HG03103 (cell line): ENCODE data around the gene SLC40A1.

Source experiments
- ATAC-seq: cut with Tn5 transposase; IDR thresholded peaks from one replicate; pipeline ENCODE4 v1.9.1; 2021; ENCODE audit warnings: low read depth; ENCODE audit not compliant: unreplicated experiment

Gene SLC40A1

GRCh38 chr2:189574793-189575475 lies 5.7 kb downstream of the SLC40A1 start:
- ATAC-seq, result no peak

- no peak for ATAC-seq
Observed at GRCh38 chr2:189570570-189571031, 10.0 kb downstream of the SLC40A1 start.

- peak; percentile 51 for ATAC-seq
Observed at GRCh38 chr2:189569295-189569910, 11.2 kb downstream of the SLC40A1 start.

GRCh38 chr2:189566046-189566445 lies 14.5 kb downstream of the SLC40A1 start:
- ATAC-seq, result no peak

- ATAC-seq, result no peak
Observed at GRCh38 chr2:189561371-189562038, 19.1 kb downstream of the SLC40A1 start.

GRCh38 chr2:189560273-189560586 lies 20.4 kb downstream of the SLC40A1 start:
- ATAC-seq, result no peak

- no peak for ATAC-seq
Observed at GRCh38 chr2:189559579-189560272, 20.9 kb downstream of the SLC40A1 start.

GRCh38 chr2:189558516-189559272 lies 21.9 kb downstream of the SLC40A1 start:
- ATAC-seq, result no peak

GRCh38 chr2:189557373-189557772 lies 23.2 kb downstream of the SLC40A1 start:
- ATAC-seq, result no peak

- ATAC-seq, result no peak
Observed at GRCh38 chr2:189556526-189556925, 24.1 kb downstream of the SLC40A1 start.

- no peak for ATAC-seq
Observed at GRCh38 chr2:189555232-189555631, 25.4 kb downstream of the SLC40A1 start.

GRCh38 chr2:189553504-189554088 lies 27.0 kb downstream of the SLC40A1 start:
- ATAC-seq, result no peak

- no peak for ATAC-seq
Observed at GRCh38 chr2:189552991-189553404, 27.6 kb downstream of the SLC40A1 start.

GRCh38 chr2:189552334-189552990 lies 28.1 kb downstream of the SLC40A1 start:
- no peak for ATAC-seq

GRCh38 chr2:189551808-189552207 lies 28.8 kb downstream of the SLC40A1 start:
- ATAC-seq, result no peak

GRCh38 chr2:189549449-189549832 lies 31.1 kb downstream of the SLC40A1 start:
- ATAC-seq, result no peak

- no peak for ATAC-seq
Observed at GRCh38 chr2:189548666-189549448, 31.7 kb downstream of the SLC40A1 start.

GRCh38 chr2:189545418-189545817 lies 35.2 kb downstream of the SLC40A1 start:
- no peak for ATAC-seq
